GM18519 (cell line): Measurements from ENCODE around the gene FOXD4L3.
"Not testable (repeated sequence)": the region's sequence is repeated elsewhere in the genome, so short reads cannot be mapped to it uniquely, and the experiment has no call there.

Experiments used
- ATAC-seq: cut with Tn5 transposase; IDR thresholded peaks from one replicate; pipeline ENCODE4 v1.9.1; 2021; ENCODE audit warnings: mild to moderate bottlenecking, moderate library complexity; ENCODE audit not compliant: unreplicated experiment, low FRiP score

Gene FOXD4L3

GRCh38 chr9:68302567-68302966 is at the start of gene FOXD4L3:
FOXD4L3 (plus strand) TSS chr9:68302867; CDS start chr9:68302952, 85 bp downstream.
- ATAC-seq, result not testable (repeated sequence)

- not testable (repeated sequence) for ATAC-seq
Observed at GRCh38 chr9:68281041-68281440, 21.6 kb upstream of the FOXD4L3 start.

- not testable (repeated sequence) for ATAC-seq
Observed at GRCh38 chr9:68303771-68304170, 1.1 kb downstream of the FOXD4L3 start.

GRCh38 chr9:68304212-68304611 is 1.5 kb downstream of the FOXD4L3 start:
- ATAC-seq, result not testable (repeated sequence)

- ATAC-seq, result not testable (repeated sequence)
Observed at GRCh38 chr9:68304777-68305176, 2.1 kb downstream of the FOXD4L3 start.

- not testable (repeated sequence) for ATAC-seq
Observed at GRCh38 chr9:68305680-68306285, 3.1 kb downstream of the FOXD4L3 start.

GRCh38 chr9:68306391-68306964 is 3.8 kb downstream of the FOXD4L3 start:
- not testable (repeated sequence) for ATAC-seq

GRCh38 chr9:68307127-68307526 is 4.5 kb downstream of the FOXD4L3 start:
- not testable (repeated sequence) for ATAC-seq

GRCh38 chr9:68307654-68308053 is 5.0 kb downstream of the FOXD4L3 start:
- ATAC-seq, result not testable (repeated sequence)

- ATAC-seq, result not testable (repeated sequence)
Observed at GRCh38 chr9:68311208-68311607, 8.5 kb downstream of the FOXD4L3 start.

- ATAC-seq, result not testable (repeated sequence)
Observed at GRCh38 chr9:68318209-68318608, 15.5 kb downstream of the FOXD4L3 start.

- ATAC-seq, result not testable (repeated sequence)
Observed at GRCh38 chr9:68323749-68324148, 21.1 kb downstream of the FOXD4L3 start.

GRCh38 chr9:68324518-68324917 is 21.9 kb downstream of the FOXD4L3 start:
- not testable (repeated sequence) for ATAC-seq

GRCh38 chr9:68329106-68329505 is 26.4 kb downstream of the FOXD4L3 start:
- ATAC-seq, result not testable (repeated sequence)

- not testable (repeated sequence) for ATAC-seq
Observed at GRCh38 chr9:68330531-68331173, 28.0 kb downstream of the FOXD4L3 start.

- ATAC-seq, result not testable (repeated sequence)
Observed at GRCh38 chr9:68332122-68332521, 29.5 kb downstream of the FOXD4L3 start.

- not testable (repeated sequence) for ATAC-seq
Observed at GRCh38 chr9:68335935-68336334, 33.3 kb downstream of the FOXD4L3 start.

- not testable (repeated sequence) for ATAC-seq
Observed at GRCh38 chr9:68336639-68337339, 34.1 kb downstream of the FOXD4L3 start.

- not testable (repeated sequence) for ATAC-seq
Observed at GRCh38 chr9:68338000-68338399, 35.3 kb downstream of the FOXD4L3 start.

- ATAC-seq, result peak; percentile 84
Observed at GRCh38 chr9:68342265-68343025, 39.8 kb downstream of the FOXD4L3 start.
